ENCODE data around the gene CCDC88C. TPM values are rescaled to one million over a fixed set of nuclear protein-coding genes. Genes with fewer than 3 reads are reported as not detected.

The CCDC88C gene
- total and polyA plus RNA-seq, 9 donors: 2.0 to 17.7 (median 3.9) TPM

GRCh38 chr14:91307652-91308051 is 110.0 kb downstream of the CCDC88C start:
- no peak for DNase-seq
- H3K9me3 ChIP-seq: no peaks in the 10 kb centered on the region
- H3K36me3 ChIP-seq: no peaks in the 10 kb centered on the region
- WGBS, 3 donors: 86 to 93% (median 88%) methylated on average over 7 of the region's 7 CpGs
- intact Hi-C loops (cut with DNase I): no loop called here
- no peaks in the 10 kb centered on the region for H3K4me1 ChIP-seq (ENCODE audit: insufficient read depth)
- no peak for TF ChIP-seq POLR2A (IDR thresholded peaks at IDR 0.05)
- TF ChIP-seq CTCF (IDR thresholded peaks at IDR 0.05): no peak
- TF ChIP-seq EP300 (IDR thresholded peaks at IDR 0.05): no peak
- H3K27ac ChIP-seq: no peak overlapping the region
- no peak overlapping the region for H3K4me3 ChIP-seq
- H3K27me3 ChIP-seq: no peaks in the 10 kb centered on the region

- no peak for TF ChIP-seq CTCF (IDR thresholded peaks at IDR 0.05)
- TF ChIP-seq EP300 (IDR thresholded peaks at IDR 0.05): no peak
- no peak for TF ChIP-seq POLR2A (IDR thresholded peaks at IDR 0.05)
- DNase-seq: no peak
- Histone ChIP-seq H3K36me3 (no peaks in the 10 kb centered on the region), H3K4me1 (ENCODE audit: insufficient read depth) (no peaks in the 10 kb centered on the region), H3K9me3 (no peaks in the 10 kb centered on the region), H3K4me3 (no peak overlapping the region), H3K27me3 (no peaks in the 10 kb centered on the region), H3K27ac (no peak overlapping the region)
- intact Hi-C loops (cut with DNase I): no loop called here
- WGBS, 3 donors: 90 to 97% (median 95%) methylated on average over 12 of the region's 12 CpGs
Observed at GRCh38 chr14:91307046-91307445, 110.6 kb downstream of the CCDC88C start.

- intact Hi-C loops (cut with DNase I): no loop called here
Observed at GRCh38 chr14:91306547-91306946, 111.1 kb downstream of the CCDC88C start.

GRCh38 chr14:91305650-91306431 is 111.8 kb downstream of the CCDC88C start:
- intact Hi-C loops (cut with DNase I): no loop called here
- DNase-seq: no peak

More at GRCh38 chr14:91306547-91306946, 111.1 kb downstream of the CCDC88C start:
- WGBS, 3 donors: 91 to 97% (median 94%) methylated on average over 3 of the region's 3 CpGs
- H3K9me3 ChIP-seq: no peaks in the 10 kb centered on the region
- TF ChIP-seq EP300 (IDR thresholded peaks at IDR 0.05) (no peak), CTCF (IDR thresholded peaks at IDR 0.05) (no peak), POLR2A (IDR thresholded peaks at IDR 0.05) (no peak)
- no peaks in the 10 kb centered on the region for H3K36me3 ChIP-seq
- no peak overlapping the region for H3K27ac ChIP-seq
- no peaks in the 10 kb centered on the region for H3K27me3 ChIP-seq
- no peak for DNase-seq
- no peak overlapping the region for H3K4me3 ChIP-seq
- no peaks in the 10 kb centered on the region for H3K4me1 ChIP-seq (ENCODE audit: insufficient read depth)

More at GRCh38 chr14:91305650-91306431, 111.8 kb downstream of the CCDC88C start:
- no peak overlapping the region for H3K4me3 ChIP-seq
- no peaks in the 10 kb centered on the region for H3K4me1 ChIP-seq (ENCODE audit: insufficient read depth)
- no peaks in the 10 kb centered on the region for H3K36me3 ChIP-seq
- H3K9me3 ChIP-seq: no peaks in the 10 kb centered on the region
- WGBS, 3 donors: 90 to 93% (median 91%) methylated on average over 10 of the region's 10 CpGs
- no peak overlapping the region for H3K27ac ChIP-seq
- TF ChIP-seq CTCF (IDR thresholded peaks at IDR 0.05) (no peak), POLR2A (IDR thresholded peaks at IDR 0.05) (no peak), EP300 (IDR thresholded peaks at IDR 0.05) (no peak)
- no peaks in the 10 kb centered on the region for H3K27me3 ChIP-seq
